Naive thymus-derived CD8-positive, alpha-beta T cell (primary cell): ENCODE data around the gene S100PBP. TPM values are rescaled to one million over a fixed set of nuclear protein-coding genes. Genes with fewer than 3 reads are reported as not detected.

Experiments used
- ATAC-seq, 2 donors: fragments of 150-1000 bp; cut with Tn5 transposase in 1 of 2; sonication (Bioruptor Pico), chemical (Tn5 transposase) in 1 of 2; 1 replicate in 1 of 2; 2 replicates in 1 of 2; pipeline ENCODE4 v1.10.0; 2021; ENCODE audit warnings: mild to moderate bottlenecking in 2 of 2, moderate library complexity in 2 of 2
- POLR2A ChIA-PET: fragments of 350-600 bp; sonication (Branson Sonifier 250); formaldehyde crosslinking; loops from one replicate; lab custom pipeline; 2021; ENCODE audit warnings: antibody characterized with exemption; lab: Charles Lee
- DNase-seq, 10 donors: peaks; one replicate each; pipeline versions ENCODE4 v3.0.0 to v3.0.0-alpha.2; 2020 to 2022
- H3K27ac Mint-ChIP-seq, 10 donors: one replicate each; pipeline ENCODE4 v1.8.0; 2020 to 2022; ENCODE audit warnings: mild to moderate bottlenecking in 10 of 10, mixed read lengths in 10 of 10, moderate library complexity in 4 of 10, inconsistent platforms in 1 of 10
- H3K27me3 Mint-ChIP-seq, 5 donors: one replicate each; pipeline ENCODE4 v1.8.0; 2021 to 2022; ENCODE audit warnings: mixed read lengths in 5 of 5
- H3K36me3 Mint-ChIP-seq, 3 donors: one replicate each; pipeline ENCODE4 v1.8.0; 2020 to 2022; ENCODE audit warnings: mixed read lengths in 3 of 3, mild to moderate bottlenecking in 2 of 3, inconsistent platforms in 1 of 3
- H3K4me1 Mint-ChIP-seq, 4 donors: one replicate each; pipeline ENCODE4 v1.8.0; 2021 to 2022; ENCODE audit warnings: mixed read lengths in 4 of 4
- H3K4me3 Mint-ChIP-seq, 10 donors: one replicate each; pipeline ENCODE4 v1.8.0; 2020 to 2022; ENCODE audit warnings: mild to moderate bottlenecking in 10 of 10, mixed read lengths in 10 of 10, moderate library complexity in 6 of 10, inconsistent platforms in 1 of 10
- H3K9me3 Mint-ChIP-seq, 9 donors: one replicate each; pipeline ENCODE4 v1.8.0; 2020 to 2022; ENCODE audit warnings: mixed read lengths in 9 of 9, mild to moderate bottlenecking in 3 of 9, inconsistent platforms in 1 of 9, moderate library complexity in 1 of 9
- polyA plus RNA-seq, 3 donors: library from polyadenylated mRNA; unstranded; fragments of 300-500 nt; fragmentation: Illumina TruSeq; gene quantifications; one replicate each; pipeline ENCODE4 v1.2.3, GENCODE V29; 2021
- total RNA-seq, 8 experiments: library from RNA in 2 of 8; stranded (reverse) in 2 of 8; gene quantifications; one replicate each; pipeline ENCODE4 v1.2.3 and lab custom pipeline; 2021 to 2026

Gene S100PBP
- total and polyA plus RNA-seq, 5 experiments from 2014 or later, result 5.0 to 50.5 (median 9.6) TPM

DNA sequence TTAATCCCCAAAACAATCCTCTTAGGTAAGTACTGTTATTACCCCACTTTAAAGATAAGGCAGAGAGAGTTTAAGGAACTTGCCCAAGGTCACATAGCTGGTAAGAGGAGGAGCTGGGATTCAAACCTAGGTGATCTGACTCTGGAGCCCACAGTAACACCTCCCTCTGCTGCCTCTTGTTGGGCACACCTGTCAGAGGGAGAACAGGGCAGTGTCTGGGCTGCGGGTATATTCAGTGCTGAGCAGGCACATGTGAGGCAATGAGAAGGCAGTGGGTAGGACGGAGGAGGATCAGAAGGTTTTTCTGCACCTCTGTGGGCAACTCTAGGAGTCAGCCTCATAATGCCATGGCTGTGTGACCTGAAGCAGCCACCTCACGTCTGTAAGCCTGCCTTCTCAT is 70.7 kb downstream of the S100PBP start:
- no peak overlapping the region for H3K27ac Mint-ChIP-seq
- H3K27me3 Mint-ChIP-seq, result peaks cover 54 to 98% (median 67%) of the 10 kb centered on the region in 5 donors
- peaks cover 0 to 6% (median 0%) of the 10 kb centered on the region in 9 donors for H3K9me3 Mint-ChIP-seq
- H3K36me3 Mint-ChIP-seq, result peaks cover 0 to 4% (median 0%) of the 10 kb centered on the region in 3 donors
- no peak for ATAC-seq
- H3K4me3 Mint-ChIP-seq, result no peak overlapping the region
- POLR2A ChIA-PET, result no interaction called here
- peaks cover 7 to 30% (median 15%) of the 10 kb centered on the region in 4 donors for H3K4me1 Mint-ChIP-seq
- no peak for DNase-seq

DNA sequence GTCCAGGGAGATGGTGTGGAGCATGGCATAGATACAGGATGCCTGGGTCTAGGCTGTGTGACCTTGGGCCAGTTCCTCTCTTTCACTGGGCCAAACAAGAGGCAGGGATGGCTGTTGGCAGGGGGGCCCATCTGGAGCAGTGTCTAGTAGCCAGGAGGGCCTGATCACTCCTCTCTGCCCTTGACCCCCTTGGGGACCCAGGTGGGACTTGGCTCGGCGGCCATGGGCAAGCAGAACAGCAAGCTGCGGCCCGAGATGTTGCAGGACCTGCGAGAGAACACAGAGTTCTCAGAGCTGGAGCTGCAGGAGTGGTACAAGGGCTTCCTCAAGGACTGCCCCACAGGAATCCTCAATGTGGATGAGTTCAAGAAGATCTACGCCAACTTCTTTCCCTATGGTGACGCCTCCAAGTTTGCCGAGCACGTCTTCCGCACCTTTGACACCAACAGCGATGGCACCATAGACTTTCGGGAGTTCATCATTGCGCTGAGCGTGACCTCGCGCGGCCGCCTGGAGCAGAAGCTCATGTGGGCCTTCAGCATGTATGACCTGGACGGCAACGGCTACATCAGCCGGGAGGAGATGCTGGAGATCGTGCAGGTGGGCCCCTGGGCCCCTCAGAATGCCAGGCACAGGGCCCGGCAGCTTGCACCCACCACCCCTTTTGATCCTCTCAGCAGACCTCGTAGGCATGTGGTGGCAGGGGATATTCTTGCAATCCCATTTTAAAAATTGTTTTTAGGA is 71.4 kb downstream of the S100PBP start:
- ATAC-seq, result no peak
- Mint-ChIP-seq H3K27ac (no peak overlapping the region), H3K4me1 (peaks cover 10 to 33% (median 17%) of the 10 kb centered on the region in 4 donors), H3K9me3 (peaks cover 0 to 6% (median 0%) of the 10 kb centered on the region in 9 donors), H3K4me3 (no peak overlapping the region), H3K27me3 (peaks cover 51 to 98% (median 64%) of the 10 kb centered on the region in 5 donors), H3K36me3 (peaks cover 0 to 4% (median 0%) of the 10 kb centered on the region in 3 donors)
- POLR2A ChIA-PET, result no interaction called here
- no peak for DNase-seq

DNA sequence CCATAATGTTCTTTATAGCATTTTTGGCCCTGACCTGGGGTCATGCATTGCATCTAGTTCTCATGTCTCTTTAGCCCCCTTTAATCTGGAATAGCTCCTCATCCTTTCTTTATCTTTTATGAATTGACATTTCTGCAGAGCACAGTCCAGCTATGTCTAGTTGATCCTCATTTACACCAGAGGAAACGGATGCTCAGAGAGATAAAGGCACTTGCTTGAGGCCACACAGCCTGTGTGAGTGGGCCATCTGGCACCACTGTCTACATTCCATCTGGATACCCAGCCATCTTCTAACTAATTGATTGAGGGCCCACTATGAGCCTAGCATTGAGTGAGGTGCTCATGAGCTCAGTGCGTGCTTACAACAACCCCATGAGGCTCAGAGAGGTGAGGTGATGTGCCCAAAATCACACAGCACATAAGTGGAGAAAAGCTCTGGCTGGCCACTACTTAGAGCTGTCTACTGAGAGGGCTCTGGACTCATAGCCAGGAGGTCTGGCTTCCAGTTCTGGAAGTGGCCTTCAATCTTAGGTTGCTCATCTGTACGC is 72.4 kb downstream of the S100PBP start:
- peaks cover 0 to 6% (median 0%) of the 10 kb centered on the region in 9 donors for H3K9me3 Mint-ChIP-seq
- POLR2A ChIA-PET, result no interaction called here
- no peak overlapping the region for H3K4me3 Mint-ChIP-seq
- ATAC-seq, result no peak
- peaks cover 10 to 33% (median 17%) of the 10 kb centered on the region in 4 donors for H3K4me1 Mint-ChIP-seq
- peaks cover 0 to 4% (median 0%) of the 10 kb centered on the region in 3 donors for H3K36me3 Mint-ChIP-seq
- peaks cover 48 to 93% (median 61%) of the 10 kb centered on the region in 5 donors for H3K27me3 Mint-ChIP-seq
- H3K27ac Mint-ChIP-seq, result no peak overlapping the region
- no peak for DNase-seq

DNA sequence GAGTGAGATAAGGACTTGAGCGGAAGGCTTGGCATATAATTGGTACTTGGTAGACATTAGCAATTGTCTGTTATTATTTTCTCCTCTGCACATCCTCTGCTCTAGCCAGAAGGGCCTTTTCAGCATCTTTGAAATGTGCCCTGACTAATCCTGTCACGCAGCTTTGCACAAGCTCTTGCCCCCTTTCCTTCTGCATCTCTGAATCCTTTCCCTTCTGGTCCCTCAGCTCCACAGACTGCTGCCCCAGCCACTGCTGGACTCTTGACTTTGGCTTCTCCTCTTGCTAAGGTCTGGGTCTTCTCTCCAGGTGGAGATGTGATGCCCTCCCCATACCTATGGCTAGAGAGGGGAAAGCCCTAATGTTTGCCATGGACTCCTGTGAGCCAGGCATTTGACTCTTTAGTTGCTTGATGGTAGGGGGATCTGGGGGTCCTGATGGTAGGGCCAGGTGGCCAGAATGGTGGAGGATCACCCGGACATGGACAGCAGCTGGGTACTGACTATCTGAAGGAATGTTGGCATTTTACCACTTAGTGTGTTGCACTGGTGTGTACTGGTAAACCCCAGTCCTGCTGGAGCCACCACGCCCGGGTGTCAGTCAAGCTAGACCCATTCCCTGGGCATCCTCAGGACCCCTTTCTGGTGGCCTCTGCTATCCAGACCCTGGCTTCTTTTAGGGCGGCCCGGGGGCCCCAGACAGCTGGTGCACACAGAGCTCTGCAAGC is 73.2 kb downstream of the S100PBP start:
- Mint-ChIP-seq H3K27ac (no peak overlapping the region), H3K4me1 (peaks cover 8 to 27% (median 13%) of the 10 kb centered on the region in 4 donors), H3K36me3 (peaks cover 0 to 4% (median 0%) of the 10 kb centered on the region in 3 donors), H3K27me3 (peaks cover 41 to 91% (median 55%) of the 10 kb centered on the region in 5 donors), H3K4me3 (peak overlapping the region in 1 of 10 donors; percentile 16), H3K9me3 (peaks cover 0 to 6% (median 0%) of the 10 kb centered on the region in 9 donors)
- DNase-seq (peak in 1 of 10 donors; percentile 19), ATAC-seq (no peak)
- POLR2A ChIA-PET, result no interaction called here

DNA sequence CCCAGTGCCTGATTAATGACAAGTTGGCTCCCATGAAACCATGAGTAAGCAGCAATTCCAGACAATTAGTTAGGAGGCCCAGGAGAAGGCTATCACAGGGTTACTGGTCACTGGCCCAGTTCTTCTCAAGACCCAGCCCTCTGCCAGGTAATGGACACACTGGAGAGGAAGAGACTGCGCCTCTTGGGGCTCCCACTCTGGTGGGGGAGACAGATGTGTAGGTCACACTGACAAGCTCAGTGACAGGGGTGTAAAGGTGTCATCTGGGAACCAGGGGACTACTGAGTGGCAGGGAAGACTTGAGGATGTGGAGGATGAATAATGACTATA is 73.8 kb downstream of the S100PBP start:
- Mint-ChIP-seq H3K4me3 (peak overlapping the region in 3 of 10 donors; percentile 12 to 16 (median 12)), H3K27ac (no peak overlapping the region), H3K9me3 (peaks cover 0 to 6% (median 0%) of the 10 kb centered on the region in 9 donors), H3K4me1 (peaks cover 8 to 24% (median 11%) of the 10 kb centered on the region in 4 donors), H3K36me3 (peaks cover 0 to 6% (median 0%) of the 10 kb centered on the region in 3 donors), H3K27me3 (peaks cover 44 to 91% (median 59%) of the 10 kb centered on the region in 5 donors)
- POLR2A ChIA-PET, result no interaction called here
- DNase-seq (peak in 1 of 10 donors; percentile 24), ATAC-seq (no peak)

DNA sequence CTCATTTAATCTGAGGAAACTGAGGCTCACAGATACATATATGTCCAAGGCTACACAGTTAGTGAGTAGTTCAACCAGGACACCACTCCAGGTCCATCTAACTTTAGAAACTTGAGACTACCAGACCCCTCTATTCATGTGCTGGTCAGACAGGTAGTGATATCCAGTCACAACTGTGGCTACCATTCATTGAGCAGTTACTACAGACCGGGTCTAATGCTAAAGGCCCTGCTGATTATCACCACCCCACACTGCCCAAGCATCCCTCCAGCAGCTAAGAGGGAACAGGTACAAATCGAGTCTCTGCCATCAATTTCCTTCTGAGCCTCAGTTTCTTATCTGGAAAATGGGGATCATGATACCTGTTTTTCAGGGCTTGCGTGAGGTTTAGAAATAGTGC is 74.2 kb downstream of the S100PBP start:
- POLR2A ChIA-PET, result no interaction called here
- Mint-ChIP-seq H3K9me3 (peaks cover 0 to 6% (median 0%) of the 10 kb centered on the region in 9 donors), H3K36me3 (peaks cover 0 to 6% (median 0%) of the 10 kb centered on the region in 3 donors), H3K27ac (no peak overlapping the region), H3K27me3 (peaks cover 44 to 93% (median 63%) of the 10 kb centered on the region in 5 donors), H3K4me1 (peaks cover 8 to 23% (median 11%) of the 10 kb centered on the region in 4 donors), H3K4me3 (peak overlapping the region in 5 of 10 donors; percentile 65 to 79 (median 76))
- ATAC-seq (no peak), DNase-seq (no peak)

DNA sequence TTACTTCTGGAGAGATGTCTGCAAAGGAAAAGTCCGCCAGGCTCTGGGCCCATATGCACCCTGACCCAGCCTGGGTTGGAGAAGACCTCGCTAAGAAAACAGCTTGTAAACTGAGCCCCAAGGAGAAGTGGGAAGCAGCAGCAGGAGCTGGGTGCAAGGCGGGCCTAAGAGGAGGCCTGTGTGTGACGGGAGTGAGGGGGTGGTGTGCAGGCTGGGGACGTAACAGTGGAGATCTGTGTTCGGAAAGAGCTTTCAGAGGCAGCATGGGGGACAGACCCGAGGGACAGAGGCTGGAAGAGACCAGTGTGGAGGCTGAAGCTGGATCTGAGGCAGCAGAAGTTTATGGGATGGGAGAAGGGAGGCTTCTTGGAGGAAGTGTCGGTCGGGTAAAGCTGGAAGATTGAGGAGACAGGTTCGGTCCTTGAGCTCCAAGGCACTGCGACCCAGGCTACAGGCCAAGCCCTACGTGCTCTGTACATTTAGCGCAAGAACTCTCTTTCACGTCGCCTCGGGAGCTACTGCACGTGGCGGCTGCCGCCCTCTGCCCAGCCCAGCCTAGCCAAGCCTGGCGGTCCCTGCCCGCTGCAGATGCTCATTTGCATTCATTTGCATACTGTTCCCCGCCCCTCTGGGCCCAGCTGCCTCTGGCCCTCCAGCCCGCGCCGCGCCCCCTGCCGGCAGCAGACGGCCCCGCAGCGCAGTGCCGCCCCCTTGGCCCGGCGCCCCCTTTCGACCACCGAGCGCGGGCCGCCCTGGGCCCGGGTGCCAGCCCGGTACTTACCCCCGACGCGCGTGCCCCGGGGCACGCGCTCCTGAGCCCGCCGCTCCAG is 75.1 kb downstream of the S100PBP start:
- Mint-ChIP-seq H3K27ac (peak overlapping the region in 2 of 10 donors; percentile 72 to 75), H3K27me3 (peaks cover 42 to 93% (median 61%) of the 10 kb centered on the region in 5 donors), H3K4me3 (peak overlapping the region; percentile 50 to 82 (median 74)), H3K9me3 (peaks cover 0 to 3% (median 0%) of the 10 kb centered on the region in 9 donors), H3K36me3 (peaks cover 0 to 5% (median 0%) of the 10 kb centered on the region in 3 donors), H3K4me1 (peaks cover 8 to 16% (median 10%) of the 10 kb centered on the region in 4 donors)
- POLR2A ChIA-PET, result interaction anchor here (0.6 kb wide), 1 partner anchor 110 kb away, joined by 4 read pairs; no protein-coding TSS in a partner anchor
- DNase-seq (peak in 8 of 10 donors; percentile 11 to 60 (median 33)), ATAC-seq (peak; percentile 75 to 83)

DNA sequence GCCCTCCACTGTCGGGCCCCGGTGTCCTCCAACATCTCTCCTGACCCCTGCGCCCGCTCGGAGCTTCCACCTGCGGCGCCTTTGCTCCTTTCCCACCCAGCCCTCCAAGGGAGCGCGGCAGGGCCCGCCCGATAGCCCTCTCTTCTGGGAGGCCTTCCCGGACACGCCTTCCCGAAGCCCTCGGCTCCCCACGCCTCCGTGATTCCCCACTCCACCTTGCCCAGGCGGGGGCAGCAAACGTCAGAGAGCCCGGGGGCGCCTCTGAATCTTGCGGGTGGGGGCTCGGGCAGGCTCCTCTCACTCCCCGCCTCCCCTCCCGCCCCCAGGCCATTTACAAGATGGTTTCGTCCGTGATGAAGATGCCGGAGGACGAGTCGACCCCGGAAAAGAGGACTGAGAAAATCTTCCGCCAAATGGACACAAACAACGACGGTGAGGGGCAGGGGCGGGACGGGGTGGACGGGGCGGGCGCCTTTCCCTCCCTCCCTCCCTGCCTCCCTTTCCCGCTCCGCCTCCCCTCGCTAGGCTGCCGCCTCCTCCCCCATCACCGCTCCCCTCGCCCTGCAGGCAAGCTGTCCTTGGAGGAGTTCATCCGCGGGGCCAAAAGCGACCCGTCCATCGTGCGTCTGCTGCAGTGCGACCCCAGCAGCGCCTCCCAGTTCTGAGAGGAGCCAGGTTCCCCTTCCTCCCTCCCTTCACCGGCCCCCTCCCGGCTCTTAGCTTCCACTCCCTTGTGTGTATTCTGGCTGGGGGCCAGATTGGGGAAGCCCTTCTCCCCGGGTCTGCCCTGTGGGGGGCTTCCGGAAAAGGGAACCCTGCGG is 76.0 kb downstream of the S100PBP start:
- peak overlapping the region; percentile 60 to 82 (median 70) for H3K4me3 Mint-ChIP-seq
- peaks cover 0 to 3% (median 0%) of the 10 kb centered on the region in 9 donors for H3K9me3 Mint-ChIP-seq
- ATAC-seq (peak; percentile 58 to 69), DNase-seq (peak in 1 of 10 donors; percentile 55)
- H3K36me3 Mint-ChIP-seq, result peaks cover 0 to 5% (median 0%) of the 10 kb centered on the region in 3 donors
- peaks cover 37 to 92% (median 57%) of the 10 kb centered on the region in 5 donors for H3K27me3 Mint-ChIP-seq
- peaks cover 8 to 16% (median 9%) of the 10 kb centered on the region in 4 donors for H3K4me1 Mint-ChIP-seq
- POLR2A ChIA-PET, result interaction anchor here (0.6 kb wide), 1 partner anchor 109 kb away, joined by 4 read pairs; no protein-coding TSS in a partner anchor
- H3K27ac Mint-ChIP-seq, result peak overlapping the region in 1 of 10 donors; percentile 83

DNA sequence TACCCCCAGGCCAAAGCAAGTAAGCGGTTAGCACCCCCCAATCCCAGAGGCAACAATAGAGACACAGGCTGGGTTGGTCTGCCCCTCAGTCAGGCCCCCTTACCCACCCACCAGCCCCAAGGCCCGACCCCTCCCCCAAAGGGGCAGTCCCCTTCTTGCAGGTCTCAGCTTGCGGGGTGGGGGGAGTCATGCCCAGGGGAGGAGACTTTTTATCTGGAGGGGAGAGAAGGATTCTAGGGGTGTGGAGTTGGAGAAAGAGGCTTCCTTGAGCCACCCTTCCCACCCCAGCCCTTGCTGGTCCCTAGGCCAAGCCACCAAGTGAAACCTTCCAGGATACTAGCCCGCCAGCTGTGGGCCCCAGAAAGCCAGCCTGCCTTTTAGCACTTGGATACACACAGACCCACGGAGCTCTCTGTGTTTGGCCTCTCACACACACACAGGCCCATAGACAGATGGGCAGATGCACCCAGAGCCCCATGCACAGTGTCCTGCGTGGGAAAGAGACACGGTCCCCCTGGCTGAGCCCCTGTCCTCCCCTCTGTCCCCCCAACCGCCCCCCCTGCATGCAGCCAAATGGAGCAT is 76.7 kb downstream of the S100PBP start:
- Mint-ChIP-seq H3K36me3 (peaks cover 0 to 5% (median 0%) of the 10 kb centered on the region in 3 donors), H3K9me3 (peaks cover 0 to 3% (median 0%) of the 10 kb centered on the region in 9 donors), H3K27ac (peak overlapping the region in 1 of 10 donors; percentile 83), H3K4me3 (peak overlapping the region; percentile 51 to 79 (median 66)), H3K4me1 (peaks cover 8 to 16% (median 9%) of the 10 kb centered on the region in 4 donors), H3K27me3 (peaks cover 38 to 92% (median 61%) of the 10 kb centered on the region in 5 donors)
- DNase-seq, result peak in 1 of 10 donors; percentile 53
- POLR2A ChIA-PET, result no interaction called here
- no peak for ATAC-seq

DNA sequence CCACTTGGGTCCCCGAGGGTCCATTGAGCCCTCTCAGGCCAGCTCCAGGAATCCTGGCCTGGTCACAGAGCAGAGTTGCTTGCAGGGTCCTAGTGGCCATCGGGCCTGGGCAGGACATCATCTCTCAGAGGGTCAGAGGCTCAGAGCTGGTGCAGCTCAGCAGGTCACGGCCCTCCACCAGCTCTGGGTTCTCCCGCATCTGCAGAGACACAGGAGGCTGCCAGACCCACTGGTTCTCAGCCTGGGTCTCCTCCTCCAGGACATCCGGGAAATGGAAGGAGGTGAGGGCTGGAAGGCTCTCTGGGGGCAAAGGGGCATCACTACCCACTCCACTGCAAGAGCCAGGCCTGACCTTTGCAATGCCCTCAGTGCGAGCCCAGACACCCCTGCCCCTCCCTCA is 77.2 kb downstream of the S100PBP start:
- ATAC-seq (no peak), DNase-seq (peak in 1 of 10 donors; percentile 21)
- H3K27me3 Mint-ChIP-seq, result peaks cover 36 to 92% (median 61%) of the 10 kb centered on the region in 5 donors
- peak overlapping the region in 1 of 10 donors; percentile 10 for H3K4me3 Mint-ChIP-seq
- H3K4me1 Mint-ChIP-seq, result peaks cover 8 to 16% (median 9%) of the 10 kb centered on the region in 4 donors
- peaks cover 0 to 5% (median 0%) of the 10 kb centered on the region in 3 donors for H3K36me3 Mint-ChIP-seq
- POLR2A ChIA-PET, result no interaction called here
- H3K27ac Mint-ChIP-seq, result no peak overlapping the region
- peaks cover 0 to 3% (median 0%) of the 10 kb centered on the region in 9 donors for H3K9me3 Mint-ChIP-seq
